ENCODE measurements around the gene EML5.

DNA sequence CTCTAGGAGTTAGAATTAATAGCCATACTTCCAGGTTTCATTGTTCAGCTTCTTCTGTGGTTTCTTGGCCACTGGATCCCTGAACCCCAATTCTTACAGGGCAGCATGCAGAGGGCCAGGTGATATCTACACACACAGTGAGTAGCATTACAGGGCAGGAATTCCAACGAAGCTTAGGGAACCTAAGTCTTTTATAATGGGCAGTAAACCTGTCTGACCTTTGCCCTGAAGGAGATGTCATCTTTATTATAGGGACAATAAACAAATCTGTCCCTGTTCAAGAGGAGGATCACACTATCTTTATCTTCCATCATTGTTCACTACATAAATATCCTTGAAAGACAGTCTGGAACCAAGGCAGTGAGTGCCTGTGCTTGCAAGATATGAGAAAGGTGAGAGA is 11.7 kb upstream of the EML5 start:
- TF ChIP-seq TAF1 (IDR thresholded peaks at IDR 0.05; ENCODE audit: borderline replicate concordance, insufficient read depth, low read length), result no peak
- no peak for TF ChIP-seq POLR2AphosphoS5 (IDR thresholded peaks at IDR 0.05; ENCODE audit: low read depth, low read length)
- TF ChIP-seq, protein P1, sequence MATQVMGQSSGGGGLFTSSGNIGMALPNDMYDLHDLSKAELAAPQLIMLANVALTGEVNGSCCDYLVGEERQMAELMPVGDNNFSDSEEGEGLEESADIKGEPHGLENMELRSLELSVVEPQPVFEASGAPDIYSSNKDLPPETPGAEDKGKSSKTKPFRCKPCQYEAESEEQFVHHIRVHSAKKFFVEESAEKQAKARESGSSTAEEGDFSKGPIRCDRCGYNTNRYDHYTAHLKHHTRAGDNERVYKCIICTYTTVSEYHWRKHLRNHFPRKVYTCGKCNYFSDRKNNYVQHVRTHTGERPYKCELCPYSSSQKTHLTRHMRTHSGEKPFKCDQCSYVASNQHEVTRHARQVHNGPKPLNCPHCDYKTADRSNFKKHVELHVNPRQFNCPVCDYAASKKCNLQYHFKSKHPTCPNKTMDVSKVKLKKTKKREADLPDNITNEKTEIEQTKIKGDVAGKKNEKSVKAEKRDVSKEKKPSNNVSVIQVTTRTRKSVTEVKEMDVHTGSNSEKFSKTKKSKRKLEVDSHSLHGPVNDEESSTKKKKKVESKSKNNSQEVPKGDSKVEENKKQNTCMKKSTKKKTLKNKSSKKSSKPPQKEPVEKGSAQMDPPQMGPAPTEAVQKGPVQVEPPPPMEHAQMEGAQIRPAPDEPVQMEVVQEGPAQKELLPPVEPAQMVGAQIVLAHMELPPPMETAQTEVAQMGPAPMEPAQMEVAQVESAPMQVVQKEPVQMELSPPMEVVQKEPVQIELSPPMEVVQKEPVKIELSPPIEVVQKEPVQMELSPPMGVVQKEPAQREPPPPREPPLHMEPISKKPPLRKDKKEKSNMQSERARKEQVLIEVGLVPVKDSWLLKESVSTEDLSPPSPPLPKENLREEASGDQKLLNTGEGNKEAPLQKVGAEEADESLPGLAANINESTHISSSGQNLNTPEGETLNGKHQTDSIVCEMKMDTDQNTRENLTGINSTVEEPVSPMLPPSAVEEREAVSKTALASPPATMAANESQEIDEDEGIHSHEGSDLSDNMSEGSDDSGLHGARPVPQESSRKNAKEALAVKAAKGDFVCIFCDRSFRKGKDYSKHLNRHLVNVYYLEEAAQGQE (IDR thresholded peaks at IDR 0.05; ENCODE audit: insufficient read depth in 1 of 2, low read depth in 2 of 2, low read length in 2 of 2), result no peak
- TF ChIP-seq FOXP2 (optimal IDR thresholded peaks at IDR 0.05; ENCODE audit: borderline replicate concordance, extremely low read depth, extremely low read length, insufficient read depth), result no peak
